MM.1S (cell line): ENCODE measurements around the gene APC2.
"Not testable (repeated sequence)": the region's sequence is repeated elsewhere in the genome, so short reads cannot be mapped to it uniquely, and the experiment has no call there.

Source experiments
- CTCF ChIP-seq: fragments of 300-600 bp; sonication (generic); IDR thresholded peaks from 2 replicates; pipeline ENCODE4 v1.5.1; 2016; ENCODE audit warnings: antibody characterized with exemption, low read length, mixed read lengths
- EZH2 ChIP-seq: fragments of 300-600 bp; sonication (generic); optimal IDR thresholded peaks from 2 replicates; pipeline ENCODE3; 2017; ENCODE audit warnings: low read depth, mild to moderate bottlenecking, antibody characterized with exemption, low read length, mixed read lengths

GRCh38 chr19:1477056-1477455, 27.1 kb downstream of the APC2 start:
- TF ChIP-seq CTCF, EZH2: not testable (repeated sequence)
